ENCODE measurements around the gene OXSR1. TPM values are rescaled to one million over a fixed set of nuclear protein-coding genes. Genes with fewer than 3 reads are reported as not detected.

Gene OXSR1
- total and polyA plus RNA-seq, 4 donors, result 4.3 to 24.7 (median 12.2) TPM

- Histone ChIP-seq H3K4me1 (ENCODE audit: control insufficient read depth in 4 of 4, insufficient read depth in 4 of 4, low read length in 3 of 4) (no peaks in the 10 kb centered on the region), H3K9ac (ENCODE audit: low read depth in 1 of 2, low read length in 2 of 2) (no peak overlapping the region), H3K9me3 (ENCODE audit: control insufficient read depth in 4 of 4, low read length in 3 of 4) (no peaks in the 10 kb centered on the region), H3K27ac (ENCODE audit: low read depth in 1 of 2, low read length in 2 of 2) (no peak overlapping the region), H3K36me3 (ENCODE audit: control insufficient read depth in 4 of 4, insufficient read depth in 3 of 4, low read depth in 1 of 4, low read length in 3 of 4) (peaks cover 0 to 3% (median 0%) of the 10 kb centered on the region in 4 donors), H3K4me3 (ENCODE audit: low read depth in 1 of 3, low read length in 3 of 3) (no peak overlapping the region), H3K27me3 (ENCODE audit: control insufficient read depth in 4 of 4, insufficient read depth in 4 of 4, low read length in 3 of 4) (no peaks in the 10 kb centered on the region)
- WGBS, result 84% methylated on average over 4 of the region's 4 CpGs
- no peak for TF ChIP-seq RXRA (IDR thresholded peaks at IDR 0.05)
- no peak for DNase-seq (ENCODE audit: low spot score)
Measured at GRCh38 chr3:38207254-38208003, 42.1 kb downstream of the OXSR1 start.

- Histone ChIP-seq H3K4me1 (ENCODE audit: control insufficient read depth in 4 of 4, insufficient read depth in 4 of 4, low read length in 3 of 4) (no peaks in the 10 kb centered on the region), H3K9ac (ENCODE audit: low read depth in 1 of 2, low read length in 2 of 2) (no peak overlapping the region), H3K27me3 (ENCODE audit: control insufficient read depth in 4 of 4, insufficient read depth in 4 of 4, low read length in 3 of 4) (no peaks in the 10 kb centered on the region), H3K9me3 (ENCODE audit: control insufficient read depth in 4 of 4, low read length in 3 of 4) (no peaks in the 10 kb centered on the region), H3K36me3 (ENCODE audit: control insufficient read depth in 4 of 4, insufficient read depth in 3 of 4, low read depth in 1 of 4, low read length in 3 of 4) (no peaks in the 10 kb centered on the region), H3K27ac (ENCODE audit: low read depth in 1 of 2, low read length in 2 of 2) (no peak overlapping the region), H3K4me3 (ENCODE audit: low read depth in 1 of 3, low read length in 3 of 3) (no peak overlapping the region)
- WGBS, result 89% methylated on average over 2 of the region's 2 CpGs
- no peak for TF ChIP-seq SP1 (IDR thresholded peaks at IDR 0.05)
- DNase-seq (ENCODE audit: low spot score), result no peak
Measured at GRCh38 chr3:38210141-38210757, 44.9 kb downstream of the OXSR1 start.

- TF ChIP-seq HNF4G (IDR thresholded peaks at IDR 0.05) (no peak), RXRA (IDR thresholded peaks at IDR 0.05) (no peak), SP1 (IDR thresholded peaks at IDR 0.05) (no peak), FOXA1 (IDR thresholded peaks at IDR 0.05) (no peak), JUND (IDR thresholded peaks at IDR 0.05) (no peak), MAX (IDR thresholded peaks at IDR 0.05) (no peak), GABPA (IDR thresholded peaks at IDR 0.05 in 1 of 2, conservative IDR thresholded peaks at IDR 0.05 in 1 of 2) (no peak), EGR1 (IDR thresholded peaks at IDR 0.05; ENCODE audit: low read depth in 2 of 2) (no peak), ZBTB33 (IDR thresholded peaks at IDR 0.05) (no peak), FOXA2 (IDR thresholded peaks at IDR 0.05) (no peak), ATF3 (IDR thresholded peaks at IDR 0.05) (no peak), REST (IDR thresholded peaks at IDR 0.05) (no peak), HNF4A (conservative IDR thresholded peaks at IDR 0.05) (no peak), YY1 (IDR thresholded peaks at IDR 0.05) (no peak), RAD21 (IDR thresholded peaks at IDR 0.05) (no peak), CTCF (IDR thresholded peaks at IDR 0.05; ENCODE audit: low read depth, low read length, missing input control) (no peak), NR2F2 (IDR thresholded peaks at IDR 0.05) (no peak), TAF1 (conservative IDR thresholded peaks at IDR 0.05) (no peak)
- WGBS, result 91% methylated on average over 1 of the region's 1 CpG
- no peak overlapping the region for H3K27ac ChIP-seq (ENCODE audit: low read depth in 1 of 2, low read length in 2 of 2)
- no peak overlapping the region for H3K9ac ChIP-seq (ENCODE audit: low read depth in 1 of 2, low read length in 2 of 2)
- H3K9me3 ChIP-seq (ENCODE audit: control insufficient read depth in 4 of 4, low read length in 3 of 4), result no peaks in the 10 kb centered on the region
- no peak for DNase-seq (ENCODE audit: low spot score)
- H3K4me1 ChIP-seq (ENCODE audit: control insufficient read depth in 4 of 4, insufficient read depth in 4 of 4, low read length in 3 of 4), result no peaks in the 10 kb centered on the region
- no peaks in the 10 kb centered on the region for H3K27me3 ChIP-seq (ENCODE audit: control insufficient read depth in 4 of 4, insufficient read depth in 4 of 4, low read length in 3 of 4)
- H3K4me3 ChIP-seq (ENCODE audit: low read depth in 1 of 3, low read length in 3 of 3), result no peak overlapping the region
- peaks cover 0 to 6% (median 2%) of the 10 kb centered on the region in 4 donors for H3K36me3 ChIP-seq (ENCODE audit: control insufficient read depth in 4 of 4, insufficient read depth in 3 of 4, low read depth in 1 of 4, low read length in 3 of 4)
Measured at GRCh38 chr3:38212141-38212540, 46.8 kb downstream of the OXSR1 start.

Data from liver (tissue), 9 donors.